GM15510 (cell line): Measurements from ENCODE around the gene ZBTB42.

Experiments
- POLR2A ChIP-seq: IDR thresholded peaks from 3 replicates; pipeline ENCODE4 v1.6.1; 2011; ENCODE audit warnings: borderline replicate concordance; ENCODE audit not compliant: insufficient read length; ENCODE audit errors: extremely low read depth

The ZBTB42 gene

GRCh38 chr14:104786091-104786586 is 14.8 kb upstream of the ZBTB42 start:
- TF ChIP-seq POLR2A = no peak

- no peak for TF ChIP-seq POLR2A
These were observed 13.9 kb upstream of the ZBTB42 start for GRCh38 chr14:104786726-104787675.

- TF ChIP-seq POLR2A = no peak
These were observed 13.2 kb upstream of the ZBTB42 start for GRCh38 chr14:104787736-104788135.

GRCh38 chr14:104788161-104788818 is 12.6 kb upstream of the ZBTB42 start:
- TF ChIP-seq POLR2A = no peak

- no peak for TF ChIP-seq POLR2A
These were observed 11.8 kb upstream of the ZBTB42 start for GRCh38 chr14:104788873-104789663.

GRCh38 chr14:104789752-104790743 is 10.9 kb upstream of the ZBTB42 start:
- TF ChIP-seq POLR2A = no peak

- TF ChIP-seq POLR2A = no peak
These were observed 9.5 kb upstream of the ZBTB42 start for GRCh38 chr14:104791425-104791824.

- TF ChIP-seq POLR2A = no peak
These were observed 8.6 kb upstream of the ZBTB42 start for GRCh38 chr14:104792101-104792884.

GRCh38 chr14:104792945-104793702 is 7.8 kb upstream of the ZBTB42 start:
- TF ChIP-seq POLR2A = no peak

GRCh38 chr14:104793703-104793959 is 7.3 kb upstream of the ZBTB42 start:
- TF ChIP-seq POLR2A = no peak

- TF ChIP-seq POLR2A = no peak
These were observed 6.8 kb upstream of the ZBTB42 start for GRCh38 chr14:104794099-104794498.

GRCh38 chr14:104794631-104794992 is 6.3 kb upstream of the ZBTB42 start:
- TF ChIP-seq POLR2A = no peak
